HG03432 (cell line): ENCODE measurements around the gene AK5.

Experiments used
- ATAC-seq: cut with Tn5 transposase; IDR thresholded peaks from one replicate; pipeline ENCODE4 v1.9.1; 2021; ENCODE audit warnings: mild to moderate bottlenecking, moderate library complexity; ENCODE audit not compliant: unreplicated experiment

AK5 gene

GRCh38 chr1:77350012-77350770 lies 68.4 kb downstream of the AK5 start:
- no peak for ATAC-seq

DNA sequence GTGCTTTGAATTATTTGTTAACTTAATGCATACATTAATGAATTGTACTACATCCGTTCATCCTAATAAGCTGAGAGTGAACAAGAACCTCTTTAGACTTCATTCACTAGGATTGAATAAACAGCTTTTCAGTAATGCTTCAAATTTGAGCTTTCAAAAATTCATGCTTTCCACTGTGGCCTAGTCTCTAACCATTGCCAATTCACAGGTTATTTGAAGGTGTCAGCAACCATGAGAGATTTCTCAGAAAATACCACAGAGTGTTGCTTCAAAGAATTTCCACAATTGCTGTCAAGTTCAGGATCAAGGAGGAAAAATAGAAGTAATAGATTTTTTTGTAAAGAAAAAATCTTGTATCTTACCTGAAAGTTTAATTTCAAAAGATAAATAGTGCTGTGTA lies 72.7 kb downstream of the AK5 start:
- no peak for ATAC-seq

- no peak for ATAC-seq
Observed at GRCh38 chr1:77355010-77355409, 73.2 kb downstream of the AK5 start.

DNA sequence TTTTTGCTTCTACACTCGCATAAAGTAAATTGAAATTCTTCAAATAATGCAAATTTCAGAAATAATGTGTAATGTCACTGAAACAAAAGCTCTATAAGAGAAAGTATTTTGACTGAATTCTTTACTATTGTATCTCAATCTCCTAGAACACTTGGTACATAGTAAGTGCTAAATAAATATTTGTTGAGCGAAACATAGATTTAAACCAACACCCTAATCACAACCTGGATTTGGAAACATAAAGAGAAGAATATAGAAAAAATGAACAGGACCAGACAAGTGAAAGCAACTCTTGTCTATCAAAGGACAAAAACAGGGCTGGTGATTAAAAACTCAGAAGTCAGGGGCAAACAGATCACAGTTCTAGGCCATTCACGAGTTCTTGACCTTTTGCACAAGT lies 74.3 kb downstream of the AK5 start:
- no peak for ATAC-seq

DNA sequence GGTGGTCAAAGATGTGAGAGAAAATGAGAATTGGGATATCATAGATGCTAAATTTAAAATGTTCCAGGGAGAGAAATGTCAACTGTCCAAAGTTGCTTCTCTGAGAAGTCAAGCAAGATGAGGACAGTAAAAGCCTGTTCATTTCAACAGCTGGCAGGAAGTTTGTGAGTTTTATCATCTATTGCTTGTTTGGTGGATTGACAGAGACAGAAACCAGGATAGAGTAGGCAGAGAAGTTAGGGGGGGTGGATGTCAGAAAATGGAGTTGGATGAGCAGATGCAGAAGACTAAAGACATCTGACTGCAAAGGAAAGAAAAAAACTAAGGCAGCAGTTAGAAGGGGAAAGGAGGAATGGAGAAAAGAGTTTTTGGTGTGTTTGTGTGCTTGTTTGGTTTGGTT lies 78.4 kb downstream of the AK5 start:
- ATAC-seq = no peak

DNA sequence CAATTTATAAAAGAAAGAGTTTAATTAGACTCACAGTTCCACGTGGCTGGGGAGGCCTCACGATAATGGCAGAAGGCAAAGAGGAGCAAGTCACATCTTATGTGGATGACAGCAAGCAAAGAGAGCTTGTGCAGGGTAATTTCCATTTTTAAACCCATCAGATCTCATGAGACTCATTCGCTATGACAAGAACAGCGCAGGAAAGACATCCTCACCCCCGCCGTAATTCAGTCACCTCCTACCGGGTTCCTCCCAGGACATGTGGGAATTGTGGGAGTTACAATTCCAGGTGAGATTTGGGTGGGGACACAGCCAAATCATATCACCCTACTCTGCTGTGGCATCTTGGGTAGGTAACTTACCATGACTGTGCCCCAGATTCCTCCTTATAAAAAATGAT lies 79.8 kb downstream of the AK5 start:
- ATAC-seq = no peak

- ATAC-seq = no peak
Observed at GRCh38 chr1:77370161-77370560, 88.3 kb downstream of the AK5 start.

DNA sequence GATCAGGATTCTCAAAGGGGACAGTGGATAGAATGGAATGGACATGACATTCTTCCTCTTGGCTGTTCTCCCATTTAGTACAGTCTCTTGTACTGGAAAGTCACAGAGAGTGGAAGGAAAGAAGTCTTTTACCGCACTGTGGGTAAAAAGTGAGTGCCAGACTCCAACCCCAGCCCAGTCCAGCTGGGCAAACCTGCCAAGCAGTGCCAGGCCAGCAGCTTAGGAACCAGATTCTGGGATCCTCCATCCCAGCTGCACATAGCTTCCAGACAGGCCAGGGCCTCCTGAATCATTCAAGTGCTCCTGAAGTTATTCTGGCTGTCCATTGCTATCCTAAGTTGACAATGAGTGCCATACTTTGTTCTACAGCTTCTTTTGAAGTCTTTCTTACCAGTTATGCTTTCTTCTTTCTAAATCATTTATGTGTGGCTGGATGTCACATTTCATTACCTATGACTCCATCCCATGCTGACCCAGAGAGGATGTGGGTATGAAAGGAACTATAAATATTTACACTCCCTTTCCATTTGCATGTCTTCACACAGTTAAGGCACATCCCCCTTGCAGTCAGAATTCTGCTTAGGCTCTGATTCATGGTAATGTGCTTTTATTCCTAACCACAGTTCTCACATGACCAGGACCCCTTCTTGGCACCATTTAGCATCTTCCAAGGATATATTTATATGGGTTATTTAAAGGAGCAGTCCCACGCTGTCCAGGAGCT lies 88.9 kb downstream of the AK5 start:
- no peak for ATAC-seq

DNA sequence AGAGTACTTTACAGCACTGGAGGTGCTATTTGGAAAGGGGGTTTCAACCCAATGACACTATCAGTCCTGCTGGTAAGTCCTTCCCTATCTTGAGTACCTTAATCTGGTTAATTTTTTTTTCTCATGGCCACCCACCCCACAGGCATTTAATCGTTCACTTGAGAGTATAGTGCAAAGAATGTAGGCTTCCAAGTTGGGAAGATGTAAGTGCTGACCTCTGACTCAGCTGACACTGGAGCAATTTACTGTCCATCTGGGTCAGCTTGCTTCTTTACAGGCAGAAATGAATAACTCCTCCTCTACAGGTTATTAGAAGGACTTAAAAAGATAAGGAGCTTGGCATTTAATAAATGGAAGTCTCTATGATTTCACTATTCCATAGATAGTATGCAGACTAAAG lies 89.6 kb downstream of the AK5 start:
- ATAC-seq = no peak

DNA sequence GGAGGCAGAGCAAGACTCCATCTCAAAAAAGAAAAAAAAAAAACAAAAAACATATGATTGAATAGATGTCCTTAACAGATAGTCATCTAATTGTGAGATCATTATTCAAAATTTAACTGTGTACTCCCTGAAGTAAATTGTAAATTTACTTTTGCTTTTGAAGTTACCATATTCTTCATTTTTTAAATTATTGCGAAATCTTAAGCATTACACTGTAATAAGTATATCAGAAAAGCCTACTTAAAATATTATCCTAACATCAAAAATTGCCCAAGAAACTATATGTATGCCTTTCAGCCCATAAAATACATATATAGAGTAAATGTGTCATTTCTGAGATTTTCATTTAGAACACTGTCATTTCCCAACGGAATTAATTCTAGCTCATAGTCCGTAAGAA lies 91.9 kb downstream of the AK5 start:
- ATAC-seq = no peak

DNA sequence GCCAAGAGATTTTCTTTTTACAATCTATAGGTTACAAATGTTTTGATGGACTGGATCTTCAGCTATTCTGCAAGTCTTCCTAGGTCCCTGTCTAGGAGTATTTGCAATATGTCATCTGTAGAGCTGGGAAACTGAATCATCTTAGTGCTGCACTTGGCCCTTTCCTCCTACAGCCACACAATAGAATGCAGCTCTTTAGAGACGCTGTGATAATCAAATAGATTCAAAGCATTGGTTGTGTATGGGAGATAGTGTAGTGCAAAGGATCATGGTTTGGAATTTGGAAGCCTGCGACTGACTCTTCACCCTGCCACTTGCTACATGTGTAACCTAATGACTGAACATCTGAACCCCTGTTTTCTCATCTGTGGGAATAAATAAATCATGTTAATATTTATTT lies 93.7 kb downstream of the AK5 start:
- ATAC-seq = no peak

DNA sequence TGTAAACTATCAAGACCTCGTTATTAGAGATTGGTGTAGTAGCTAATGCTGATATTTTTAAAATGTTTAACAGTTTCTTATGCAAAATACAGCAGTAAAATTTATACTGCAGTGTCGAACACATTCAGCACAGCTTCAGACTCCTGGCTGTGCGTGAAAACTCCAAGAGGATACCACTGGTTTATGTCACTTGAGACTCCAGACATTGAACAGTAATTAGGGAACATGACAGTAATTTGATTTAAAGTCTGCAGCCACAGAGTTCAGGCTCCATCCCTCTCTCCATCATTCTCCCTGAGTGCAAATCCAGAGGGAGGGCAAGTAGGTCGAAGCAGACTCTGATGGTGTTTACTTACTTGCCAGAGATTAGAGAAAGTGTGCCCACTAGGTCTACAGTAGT lies 94.2 kb downstream of the AK5 start:
- ATAC-seq = no peak

GRCh38 chr1:77378723-77379535 lies 97.1 kb downstream of the AK5 start:
- ATAC-seq = no peak

- no peak for ATAC-seq
Observed at GRCh38 chr1:77382366-77382765, 100.5 kb downstream of the AK5 start.

DNA sequence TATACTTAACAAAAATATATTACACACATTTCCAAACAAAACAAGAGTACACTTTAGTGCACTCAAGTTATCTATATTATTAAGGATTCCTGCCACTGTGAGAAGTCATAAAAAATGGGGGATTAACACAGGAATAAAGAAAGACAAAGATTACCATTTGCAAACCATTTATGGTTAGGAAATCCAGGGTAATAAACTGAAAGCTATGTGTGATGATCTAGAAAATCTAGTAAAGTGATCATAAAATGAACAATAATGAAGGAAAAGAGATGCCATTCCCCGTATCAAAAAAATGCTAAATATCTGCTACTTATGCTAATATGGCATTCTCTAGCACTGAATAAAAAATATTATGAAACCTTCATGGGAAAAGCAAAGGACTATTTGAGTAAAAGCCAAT lies 101.4 kb downstream of the AK5 start:
- no peak for ATAC-seq

GRCh38 chr1:77385551-77385950 lies 103.7 kb downstream of the AK5 start:
- no peak for ATAC-seq

GRCh38 chr1:77386276-77386675 lies 104.5 kb downstream of the AK5 start:
- ATAC-seq = no peak

- ATAC-seq = no peak
Observed at GRCh38 chr1:77387553-77387952, 105.7 kb downstream of the AK5 start.

- no peak for ATAC-seq
Observed at GRCh38 chr1:77388661-77389060, 106.8 kb downstream of the AK5 start.

- no peak for ATAC-seq
Observed at GRCh38 chr1:77392486-77392885, 110.7 kb downstream of the AK5 start.

DNA sequence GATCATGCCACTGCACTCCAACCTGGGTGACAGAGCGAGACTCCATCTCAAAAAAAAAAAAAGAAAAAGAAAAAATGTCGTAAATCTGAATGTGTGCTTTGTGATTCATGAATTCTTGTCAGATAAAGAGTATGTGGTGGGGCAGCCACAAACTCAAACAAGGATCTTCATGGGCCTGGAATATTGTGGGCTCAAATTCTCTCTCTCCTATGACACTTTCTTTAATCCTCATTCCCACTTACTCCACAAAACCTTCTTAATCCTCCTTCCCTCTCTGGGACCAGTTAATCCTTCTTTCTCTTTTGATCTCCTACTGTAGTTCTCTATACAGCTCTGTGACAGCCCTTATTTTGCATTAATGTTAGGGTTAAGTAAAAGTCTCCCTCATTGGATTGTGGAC lies 112.3 kb downstream of the AK5 start:
- ATAC-seq = no peak

DNA sequence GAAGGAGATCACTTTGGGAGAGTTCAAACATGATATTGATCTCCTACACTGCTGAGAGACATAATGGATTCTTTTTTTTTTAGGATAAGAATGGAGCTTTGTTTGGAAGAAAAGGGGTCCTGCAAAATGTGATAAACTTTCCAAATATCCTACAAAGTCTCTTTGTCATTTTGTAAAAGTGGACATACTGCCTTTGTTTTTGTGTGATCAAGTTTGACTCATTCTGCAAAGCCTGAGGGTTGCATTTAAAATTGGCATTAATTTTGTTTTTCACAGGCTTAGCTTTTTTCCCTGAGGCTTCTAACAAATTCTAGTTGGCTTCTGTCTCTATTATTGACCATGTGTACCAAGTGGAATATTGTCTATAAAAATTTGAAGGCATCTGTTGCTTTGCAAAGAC lies 113.2 kb downstream of the AK5 start:
- no peak for ATAC-seq
